C1 segment of cervical spinal cord (tissue), 14 donors: ENCODE results near the gene CACNA1B.
A peak's percentile ranks its signal among the peaks of the same experiment; 100 is the strongest.

Experiments used
- DNase-seq, 14 donors: peaks; one replicate each; lab custom pipeline; 2025; lab: John Stamatoyannopoulos, UW

CACNA1B gene

GRCh38 chr9:137919095-137919465, 41.5 kb downstream of the CACNA1B start:
- DNase-seq: no peak

- DNase-seq: no peak
These were observed 42.1 kb downstream of the CACNA1B start for GRCh38 chr9:137919649-137920141.

GRCh38 chr9:137920753-137921152, 43.2 kb downstream of the CACNA1B start:
- DNase-seq: no peak

GRCh38 chr9:137924169-137924568, 46.6 kb downstream of the CACNA1B start:
- DNase-seq: no peak

GRCh38 chr9:137924761-137925369, 47.3 kb downstream of the CACNA1B start:
- DNase-seq: no peak

GRCh38 chr9:137943655-137944054, 66.1 kb downstream of the CACNA1B start:
- DNase-seq: no peak

GRCh38 chr9:137945581-137945980, 68.0 kb downstream of the CACNA1B start:
- DNase-seq: no peak

GRCh38 chr9:137946993-137947392, 69.4 kb downstream of the CACNA1B start:
- no peak for DNase-seq

GRCh38 chr9:137948642-137949041, 71.1 kb downstream of the CACNA1B start:
- DNase-seq: no peak

- no peak for DNase-seq
These were observed 71.7 kb downstream of the CACNA1B start for GRCh38 chr9:137949260-137949659.

GRCh38 chr9:137951107-137951506, 73.5 kb downstream of the CACNA1B start:
- DNase-seq: no peak

- no peak for DNase-seq
These were observed 74.3 kb downstream of the CACNA1B start for GRCh38 chr9:137951597-137952490.

GRCh38 chr9:137952976-137953666, 75.5 kb downstream of the CACNA1B start:
- DNase-seq: peak in 2 of 14 donors; percentile 19 to 21

GRCh38 chr9:137953683-137954438, 76.3 kb downstream of the CACNA1B start:
- no peak for DNase-seq

- no peak for DNase-seq
These were observed 77.6 kb downstream of the CACNA1B start for GRCh38 chr9:137955224-137955570.

GRCh38 chr9:137955586-137955985, 78.0 kb downstream of the CACNA1B start:
- DNase-seq: no peak

GRCh38 chr9:137956039-137956438, 78.5 kb downstream of the CACNA1B start:
- DNase-seq: no peak

- DNase-seq: no peak
These were observed 79.3 kb downstream of the CACNA1B start for GRCh38 chr9:137956688-137957385.

- DNase-seq: no peak
These were observed 82.2 kb downstream of the CACNA1B start for GRCh38 chr9:137959641-137960411.

- DNase-seq: no peak
These were observed 82.9 kb downstream of the CACNA1B start for GRCh38 chr9:137960496-137960895.
